GM23248 (cell line): ENCODE data around the gene FAM151A. TPM values are rescaled to one million over a fixed set of nuclear protein-coding genes. Genes with fewer than 3 reads are reported as not detected.

ENCODE experiments used
- DNase-seq: peaks from one replicate; pipeline ENCODE4 v3.0.0-alpha.2; 2015
- H2AFZ ChIP-seq: fragments of 200-600 bp; sonication (generic); 2 replicates; pipeline ENCODE4 v1.6.1; 2016; ENCODE audit warnings: antibody characterized with exemption
- H3F3A ChIP-seq: fragments of 200-600 bp; sonication (generic); 2 replicates; pipeline ENCODE4 v1.6.1; 2016; ENCODE audit warnings: mild to moderate bottlenecking, antibody characterized with exemption, mixed run types; ENCODE audit not compliant: insufficient read depth
- H3K27ac ChIP-seq: fragments of 200-600 bp; sonication (generic); 2 replicates; pipeline ENCODE4 v1.5.1; 2016; ENCODE audit warnings: mild to moderate bottlenecking
- H3K27me3 ChIP-seq: fragments of 200-600 bp; sonication (generic); replicated peaks from 2 replicates; pipeline ENCODE4 v1.6.1; 2016; ENCODE audit warnings: mild to moderate bottlenecking; ENCODE audit not compliant: insufficient read depth
- H3K36me3 ChIP-seq: fragments of 200-600 bp; sonication (generic); 2 replicates; pipeline ENCODE4 v1.6.1; 2016; ENCODE audit warnings: low read depth, mild to moderate bottlenecking
- H3K4me1 ChIP-seq: fragments of 200-600 bp; sonication (generic); 2 replicates; pipeline ENCODE4 v1.6.1; 2016; ENCODE audit warnings: mild to moderate bottlenecking; ENCODE audit not compliant: insufficient read depth
- H3K4me2 ChIP-seq: fragments of 200-600 bp; sonication (generic); one replicate; pipeline ENCODE4 v1.6.1; 2016; ENCODE audit warnings: mild to moderate bottlenecking; ENCODE audit not compliant: unreplicated experiment
- H3K4me3 ChIP-seq: fragments of 200-600 bp; sonication (generic); 2 replicates; pipeline ENCODE4 v1.5.1; 2016; ENCODE audit warnings: mild to moderate bottlenecking
- H3K79me2 ChIP-seq: fragments of 200-600 bp; sonication (generic); 2 replicates; pipeline ENCODE4 v1.6.1; 2016; ENCODE audit warnings: mild to moderate bottlenecking; ENCODE audit not compliant: insufficient read depth
- H3K9ac ChIP-seq: fragments of 200-600 bp; sonication (generic); 2 replicates; pipeline ENCODE4 v1.6.1; 2016; ENCODE audit warnings: mild to moderate bottlenecking
- H3K9me2 ChIP-seq: fragments of 200-600 bp; sonication (generic); 2 replicates; pipeline ENCODE4 v1.6.1; 2016; ENCODE audit warnings: mixed run types, mild to moderate bottlenecking, moderate library complexity; ENCODE audit not compliant: insufficient read depth
- H3K9me3 ChIP-seq: fragments of 200-600 bp; sonication (generic); one replicate; pipeline ENCODE4 v1.6.1; 2017; ENCODE audit warnings: low read depth
- H4K20me1 ChIP-seq: fragments of 200-600 bp; sonication (generic); 2 replicates; pipeline ENCODE4 v1.6.0; 2016; ENCODE audit not compliant: insufficient read depth
- EZH2 ChIP-seq: fragments of 200-600 bp; sonication (generic); IDR thresholded peaks from 2 replicates; pipeline ENCODE4 v1.6.1; 2018; ENCODE audit warnings: antibody characterized with exemption, mild to moderate bottlenecking; ENCODE audit not compliant: insufficient read depth, poor library complexity, severe bottlenecking
- EZH2phosphoT487 ChIP-seq: fragments of 200-600 bp; sonication (generic); IDR thresholded peaks from 2 replicates; pipeline ENCODE4 v1.6.1; 2018; ENCODE audit warnings: antibody characterized with exemption, moderate library complexity, mild to moderate bottlenecking, low read depth; ENCODE audit not compliant: insufficient read depth
- WGBS, 2 experiments: methylation state at CpG; one replicate each; pipeline ENCODE4 v1.1.6; 2015 to 2017; ENCODE audit warnings: low lambda C conversion rate in 2 of 2, low coverage in 1 of 2; ENCODE audit errors: missing lambda C conversion rate in 2 of 2; 5-methylcytosine and 5-hydroxymethylcytosine counted together
- in situ Hi-C: fragments of 300-500 bp; cut with MboI; formaldehyde crosslinking; loops from 2 replicates; pipeline ENCODE4 v1.15.0; 2020
- polyA plus RNA-seq: library from polyadenylated mRNA; unstranded; fragments of >200 nt; fragmentation: Nextera tagmentation; extraction: Ambion mirVana; gene quantifications from 2 replicates; pipeline ENCODE4 v1.2.1, GENCODE V29; 2016
- total RNA-seq: library from RNA; depleted of rRNA; stranded (reverse); fragments of >200 nt; shearing (Covaris generic); gene quantifications from 2 replicates; pipeline ENCODE4 v1.2.3, GENCODE V29; 2014

The FAM151A gene
- total and polyA plus RNA-seq, 2 experiments from 2014 or later = 0.09 TPM; not detected in 1

- Histone ChIP-seq H3K27me3 (no peaks in the 10 kb centered on the region), H3K9me3 (no peaks in the 10 kb centered on the region), H3K4me1 (0 out of 2 replicates have a peak, but pooled peaks cover 5% of the 10 kb centered on the region), H3K9me2 (no peaks in the 10 kb centered on the region), H3K4me2 (no peak overlapping the region), H4K20me1 (no peaks in the 10 kb centered on the region), H2AFZ (no peak overlapping the region), H3K36me3 (no peaks in the 10 kb centered on the region), H3K27ac (no peak overlapping the region), H3K79me2 (no peaks in the 10 kb centered on the region), H3K9ac (no peak overlapping the region), H3K4me3 (no peak overlapping the region), H3F3A (no peaks in the 10 kb centered on the region)
- DNase-seq = no peak
- in situ Hi-C loops = no loop called here
- WGBS, 2 experiments = 93 to 96% methylated on average over 15 of the region's 15 CpGs
- TF ChIP-seq EZH2 (no peak), EZH2phosphoT487 (no peak)
These were observed 37.9 kb downstream of the FAM151A start for GRCh38 chr1:54585181-54586066.

GRCh38 chr1:54584575-54584974 is 38.8 kb downstream of the FAM151A start:
- H3K79me2 ChIP-seq = no peaks in the 10 kb centered on the region
- 95 to 97% methylated on average over 17 of the region's 17 CpGs for WGBS, 2 experiments
- H3K36me3 ChIP-seq = no peaks in the 10 kb centered on the region
- no peak overlapping the region for H3K4me2 ChIP-seq
- no peak for TF ChIP-seq EZH2phosphoT487
- no peak for TF ChIP-seq EZH2
- H3K4me1 ChIP-seq = 0 out of 2 replicates have a peak, but pooled peaks cover 5% of the 10 kb centered on the region
- DNase-seq = no peak
- H3K9me2 ChIP-seq = no peaks in the 10 kb centered on the region
- no peaks in the 10 kb centered on the region for H4K20me1 ChIP-seq
- H3F3A ChIP-seq = no peaks in the 10 kb centered on the region
- H3K27ac ChIP-seq = no peak overlapping the region
- no peak overlapping the region for H2AFZ ChIP-seq
- no peaks in the 10 kb centered on the region for H3K27me3 ChIP-seq
- H3K9me3 ChIP-seq = no peaks in the 10 kb centered on the region
- in situ Hi-C loops = no loop called here
- no peak overlapping the region for H3K4me3 ChIP-seq
- H3K9ac ChIP-seq = no peak overlapping the region

GRCh38 chr1:54583871-54584270 is 39.5 kb downstream of the FAM151A start:
- no peak overlapping the region for H3K4me2 ChIP-seq
- no peak for DNase-seq
- TF ChIP-seq EZH2 (no peak), EZH2phosphoT487 (no peak)
- H3K9me3 ChIP-seq = no peaks in the 10 kb centered on the region
- no peak overlapping the region for H3K27ac ChIP-seq
- no peaks in the 10 kb centered on the region for H3K36me3 ChIP-seq
- 0 out of 2 replicates have a peak, but pooled peaks cover 5% of the 10 kb centered on the region for H3K4me1 ChIP-seq
- no peak overlapping the region for H2AFZ ChIP-seq
- H3K4me3 ChIP-seq = no peak overlapping the region
- H4K20me1 ChIP-seq = no peaks in the 10 kb centered on the region
- no peak overlapping the region for H3K9ac ChIP-seq
- H3K27me3 ChIP-seq = no peaks in the 10 kb centered on the region
- no peaks in the 10 kb centered on the region for H3K79me2 ChIP-seq
- in situ Hi-C loops = no loop called here
- H3F3A ChIP-seq = no peaks in the 10 kb centered on the region
- WGBS, 2 experiments = 63 to 73% methylated on average over 2 of the region's 2 CpGs
- no peaks in the 10 kb centered on the region for H3K9me2 ChIP-seq

- Histone ChIP-seq H3K79me2 (no peaks in the 10 kb centered on the region), H3K9me3 (no peaks in the 10 kb centered on the region), H4K20me1 (no peaks in the 10 kb centered on the region), H3K27ac (no peak overlapping the region), H3K4me3 (no peak overlapping the region), H3K27me3 (no peaks in the 10 kb centered on the region), H3K4me2 (no peak overlapping the region), H3F3A (no peaks in the 10 kb centered on the region), H3K4me1 (0 out of 2 replicates have a peak, but pooled peaks cover 5% of the 10 kb centered on the region), H3K9ac (no peak overlapping the region), H3K36me3 (no peaks in the 10 kb centered on the region), H3K9me2 (no peaks in the 10 kb centered on the region), H2AFZ (no peak overlapping the region)
- no peak for DNase-seq
- WGBS, 2 experiments = 86 to 93% methylated on average over 3 of the region's 3 CpGs
- TF ChIP-seq EZH2phosphoT487 (no peak), EZH2 (no peak)
- in situ Hi-C loops = no loop called here
These were observed 40.0 kb downstream of the FAM151A start for GRCh38 chr1:54583307-54583686.
